SK-N-SH (cell line): Measurements from ENCODE around the gene AP2S1. TPM values are rescaled to one million over a fixed set of nuclear protein-coding genes. Genes with fewer than 3 reads are reported as not detected.

Experiments used
- CTCF ChIA-PET: fragments of 300-600, 350-600 bp; formaldehyde crosslinking; extraction: SDS; loops from one replicate; lab custom pipeline; 2021; lab: Yijun Ruan, JAX
- POLR2A ChIA-PET: fragments of 350-600 bp; sonication (Branson Sonifier 250); formaldehyde crosslinking; extraction: SDS; loops from one replicate; lab custom pipeline; 2020; ENCODE audit warnings: antibody characterized with exemption, inconsistent platforms; lab: Yijun Ruan, JAX
- DNase-seq: peaks from one replicate; pipeline ENCODE4 v3.0.0; 2012
- H2AFZ ChIP-seq: fragments of 200-600 bp; sonication (generic); 2 replicates; pipeline ENCODE4 v1.8.1; 2016; ENCODE audit warnings: antibody characterized with exemption, mild to moderate bottlenecking, low read depth
- H3F3A ChIP-seq: fragments of 200-600 bp; sonication (generic); replicated peaks from 2 replicates; pipeline ENCODE3; 2016; ENCODE audit warnings: antibody characterized with exemption, mild to moderate bottlenecking; ENCODE audit not compliant: insufficient read depth
- H3K27ac ChIP-seq, 2 experiments: fragments of 200-500 bp in 1 of 2; fragments of 200-600 bp in 1 of 2; sonication (Bioruptor generic) in 1 of 2; sonication (generic), shearing (Covaris generic) in 1 of 2; 2 replicates each; pipeline versions ENCODE4 v1.5.1 to v1.6.1; 2014 to 2016; ENCODE audit warnings: low read depth in 2 of 2, inconsistent platforms in 1 of 2, low read length in 1 of 2, mild to moderate bottlenecking in 1 of 2, mixed read lengths in 1 of 2
- H3K27me3 ChIP-seq: fragments of 200-600 bp; sonication (generic), shearing (Covaris generic); 2 replicates; pipeline ENCODE4 v1.6.1; 2016; ENCODE audit warnings: mixed run types; ENCODE audit not compliant: insufficient read depth
- H3K36me3 ChIP-seq, 2 experiments: fragments of 200-500 bp in 1 of 2; fragments of 200-600 bp in 1 of 2; sonication (Bioruptor generic) in 1 of 2; sonication (generic) in 1 of 2; replicated peaks in 1 of 2; 2 replicates each; pipeline versions ENCODE3 to v1.5.1; 2014 to 2016; ENCODE audit warnings: low read length in 1 of 2, mild to moderate bottlenecking in 1 of 2; ENCODE audit not compliant: insufficient read depth in 2 of 2, control insufficient read depth in 1 of 2
- H3K4me1 ChIP-seq, 2 experiments: fragments of 200-500 bp in 1 of 2; fragments of 200-600 bp in 1 of 2; sonication (Bioruptor generic) in 1 of 2; sonication (generic), shearing (Covaris generic) in 1 of 2; 2 replicates each; pipeline versions ENCODE4 v1.5.1 to v1.6.1; 2014 to 2016; ENCODE audit warnings: low read depth in 1 of 2, low read length in 1 of 2, mixed run types in 1 of 2; ENCODE audit not compliant: insufficient read depth in 2 of 2, control insufficient read depth in 1 of 2
- H3K4me2 ChIP-seq: fragments of 200-600 bp; sonication (generic), shearing (Covaris generic); 2 replicates; pipeline ENCODE4 v1.6.1; 2017; ENCODE audit warnings: mixed run types
- H3K4me3 ChIP-seq, 2 experiments: fragments of 200-500 bp in 1 of 2; fragments of 200-600 bp in 1 of 2; sonication (Bioruptor generic) in 1 of 2; sonication (generic), shearing (Covaris generic) in 1 of 2; 2 replicates each; pipeline versions ENCODE4 v1.5.1 to v1.8.1; 2014 to 2016; ENCODE audit warnings: low read depth in 2 of 2, inconsistent platforms in 1 of 2, low read length in 1 of 2, mild to moderate bottlenecking in 1 of 2, mixed read lengths in 1 of 2, moderate library complexity in 1 of 2
- H3K79me2 ChIP-seq: fragments of 200-600 bp; sonication (generic); 2 replicates; pipeline ENCODE4 v1.8.1; 2017; ENCODE audit warnings: mild to moderate bottlenecking; ENCODE audit not compliant: insufficient read depth
- H3K9ac ChIP-seq: fragments of 200-600 bp; sonication (generic); 2 replicates; pipeline ENCODE4 v1.6.1; 2017; ENCODE audit warnings: mixed run types
- H3K9me2 ChIP-seq: fragments of 200-600 bp; sonication (generic); 2 replicates; pipeline ENCODE4 v1.6.1; 2017; ENCODE audit warnings: mixed run types
- H3K9me3 ChIP-seq: fragments of 200-600 bp; sonication (generic); 2 replicates; pipeline ENCODE4 v1.6.1; 2017; ENCODE audit warnings: mixed run types, mild to moderate bottlenecking, moderate library complexity
- H4K20me1 ChIP-seq: fragments of 200-600 bp; sonication (generic); 2 replicates; pipeline ENCODE4 v1.6.1; 2017; ENCODE audit warnings: mild to moderate bottlenecking, mixed run types; ENCODE audit not compliant: insufficient read depth
- MAX ChIP-seq: IDR thresholded peaks from 2 replicates; pipeline ENCODE4 v1.4.0; 2012; ENCODE audit warnings: low read depth
- MEF2A ChIP-seq: IDR thresholded peaks from 2 replicates; pipeline ENCODE4 v1.4.0; 2012; ENCODE audit warnings: low read depth, borderline replicate concordance
- POLR2AphosphoS5 ChIP-seq: IDR thresholded peaks from 2 replicates; pipeline ENCODE4 v1.6.1; 2012; ENCODE audit warnings: low read depth, low read length
- REST ChIP-seq: IDR thresholded peaks from 2 replicates; pipeline ENCODE4 v1.6.1; 2012; ENCODE audit warnings: mild to moderate bottlenecking, low read depth, low read length, moderate library complexity
- RFX5 ChIP-seq: IDR thresholded peaks from 2 replicates; pipeline ENCODE4 v1.6.1; 2012; ENCODE audit warnings: mild to moderate bottlenecking, improper control_type of control experiment, low read length
- TAF1 ChIP-seq: IDR thresholded peaks from 2 replicates; pipeline ENCODE4 v1.6.1; 2012; ENCODE audit warnings: low read depth, mild to moderate bottlenecking, low read length, moderate library complexity, borderline replicate concordance
- USF2 ChIP-seq: fragments of 150-350 bp; IDR thresholded peaks from 2 replicates; pipeline ENCODE4 v1.6.1; 2017; ENCODE audit warnings: antibody characterized with exemption, low read length, low read depth, borderline replicate concordance
- YY1 ChIP-seq: IDR thresholded peaks from 2 replicates; pipeline ENCODE4 v1.4.0; 2012; ENCODE audit warnings: low read depth, mild to moderate bottlenecking
- WGBS: methylation state at CpG from one replicate; pipeline ENCODE4 v1.1.6; 2017; ENCODE audit warnings: low lambda C conversion rate; 5-methylcytosine and 5-hydroxymethylcytosine counted together
- polyA plus RNA-seq, 3 experiments: library from polyadenylated mRNA; depleted of rRNA; stranded (reverse); fragments of >200 nt; gene quantifications; 2 replicates each; pipeline ENCODE4 v1.2.3, GENCODE V29; 2012

Gene AP2S1
- polyA plus RNA-seq, 1 of the 3 experiments (the other 2 are of a cell fraction): 565 TPM

GRCh38 chr19:46861691-46862502 lies 11.3 kb upstream of the AP2S1 start:
- Histone ChIP-seq H3K4me2 (peak overlapping the region; percentile 87), H3K79me2 (peaks cover 60% of the 10 kb centered on the region), H3K27me3 (no peaks in the 10 kb centered on the region), H3K27ac (peak overlapping the region; percentile 96 to 98), H3K4me1 (peaks cover 7 to 43% of the 10 kb centered on the region in 2 experiments; a peak in 3 of 4 replicates), H4K20me1 (peaks cover 54% of the 10 kb centered on the region), H3K4me3 (peak overlapping the region; percentile 77 to 90), H3K36me3 (peaks cover 0 to 6% of the 10 kb centered on the region in 2 experiments), H2AFZ (no peak overlapping the region), H3F3A (peaks cover 35% of the 10 kb centered on the region), H3K9me2 (no peaks in the 10 kb centered on the region), H3K9me3 (no peaks in the 10 kb centered on the region), H3K9ac (peak overlapping the region; percentile 97)
- TF ChIP-seq USF2: no peak
- no peak for TF ChIP-seq RFX5
- peak; percentile 73 for TF ChIP-seq REST
- TF ChIP-seq MEF2A: no peak
- no peak for TF ChIP-seq POLR2AphosphoS5
- ChIA-PET CTCF (interaction anchor here (0.7 to 4.2 kb wide), 4 partner anchors 111 to 174 kb away, joined by 4 to 34 read pairs (median 4); no protein-coding TSS in a partner anchor), POLR2A (interaction anchor here (1.0 to 1.2 kb wide), 3 partner anchors 11 to 128 kb away, joined by 3 to 4 read pairs (median 3); partner anchors contain the start of gene AP2S1)
- no peak for DNase-seq
- WGBS: 2% methylated on average over 19 of the region's 19 CpGs

- Histone ChIP-seq H3K9me2 (no peaks in the 10 kb centered on the region), H3K27ac (peak within 1 kb of the TSS; percentile 96 to 98), H3K9me3 (no peaks in the 10 kb centered on the region), H3K9ac (peak within 1 kb of the TSS; percentile 97), H3K36me3 (peaks cover 0 to 5% of the 10 kb centered on the region in 2 experiments), H3K4me2 (peak within 1 kb of the TSS; percentile 89), H3K27me3 (no peaks in the 10 kb centered on the region), H4K20me1 (peaks cover 46% of the 10 kb centered on the region), H3K4me3 (peak within 1 kb of the TSS; percentile 77 to 90), H3K4me1 (peaks cover 0 to 37% of the 10 kb centered on the region in 2 experiments; a peak in 3 of 4 replicates), H3F3A (peaks cover 26% of the 10 kb centered on the region), H3K79me2 (peaks cover 51% of the 10 kb centered on the region), H2AFZ (peak within 1 kb of the TSS; percentile 52; the same call in 1 of the 2 replicates)
- ChIA-PET CTCF (interaction anchor here (0.7 to 4.2 kb wide), 3 partner anchors 111 to 131 kb away, joined by 4 to 34 read pairs (median 4); no protein-coding TSS in a partner anchor), POLR2A (interaction anchor here (0.9 to 1.2 kb wide), 4 partner anchors 10 to 129 kb away, joined by 3 to 4 read pairs (median 4); partner anchors contain the start of gene AP2S1)
- WGBS: under 1% methylated on average over 25 of the region's 91 CpGs
- TF ChIP-seq TAF1: 0 out of 2 replicates have a peak, but pooled peaks have one; percentile 59
- peak; percentile 81 for TF ChIP-seq YY1
- TF ChIP-seq MAX: no peak
- DNase-seq: peak; percentile 92
Observed at GRCh38 chr19:46860846-46861690, 10.4 kb upstream of the AP2S1 start, which contains the start of gene ARHGAP35. Gene ARHGAP35, plus strand, starts transcription at chr19:46860997. Its CDS starts 57,679 bp downstream, at chr19:46918676.
